Activated T-cell treated with anti-CD3 and anti-CD28 coated beads for 24 hours (primary cell): ENCODE measurements around the gene SLC2A11.
"Not testable (repeated sequence)": the region's sequence is repeated elsewhere in the genome, so short reads cannot be mapped to it uniquely, and the experiment has no call there.

ENCODE experiments used
- DNase-seq: peaks from one replicate; pipeline ENCODE4 v3.0.0-alpha.2; 2020; ENCODE audit warnings: low read depth

The SLC2A11 gene

GRCh38 chr22:23891726-23892125, 34.1 kb downstream of the SLC2A11 start:
- no peak for DNase-seq

DNA sequence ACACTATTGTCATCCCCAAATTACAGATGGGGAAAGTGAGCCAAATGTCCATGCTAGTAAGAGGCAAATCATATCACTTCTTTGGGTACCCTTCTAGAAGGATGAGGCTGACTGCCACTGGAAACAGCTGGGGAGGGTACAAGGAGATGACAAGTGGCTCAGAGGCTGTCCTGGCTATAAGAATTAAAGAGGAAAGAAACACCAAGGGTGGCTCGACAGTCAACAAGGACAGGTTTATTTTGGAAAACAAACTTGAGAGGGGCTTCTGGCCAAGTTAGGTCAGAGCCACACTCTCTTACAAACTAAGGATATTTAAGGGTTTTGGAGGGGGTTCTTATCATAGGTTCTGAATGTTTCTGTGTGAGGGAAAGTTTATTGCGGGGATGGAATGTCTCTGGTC, 34.5 kb downstream of the SLC2A11 start:
- DNase-seq: no peak

GRCh38 chr22:23892706-23893105, 35.0 kb downstream of the SLC2A11 start:
- DNase-seq: no peak

DNA sequence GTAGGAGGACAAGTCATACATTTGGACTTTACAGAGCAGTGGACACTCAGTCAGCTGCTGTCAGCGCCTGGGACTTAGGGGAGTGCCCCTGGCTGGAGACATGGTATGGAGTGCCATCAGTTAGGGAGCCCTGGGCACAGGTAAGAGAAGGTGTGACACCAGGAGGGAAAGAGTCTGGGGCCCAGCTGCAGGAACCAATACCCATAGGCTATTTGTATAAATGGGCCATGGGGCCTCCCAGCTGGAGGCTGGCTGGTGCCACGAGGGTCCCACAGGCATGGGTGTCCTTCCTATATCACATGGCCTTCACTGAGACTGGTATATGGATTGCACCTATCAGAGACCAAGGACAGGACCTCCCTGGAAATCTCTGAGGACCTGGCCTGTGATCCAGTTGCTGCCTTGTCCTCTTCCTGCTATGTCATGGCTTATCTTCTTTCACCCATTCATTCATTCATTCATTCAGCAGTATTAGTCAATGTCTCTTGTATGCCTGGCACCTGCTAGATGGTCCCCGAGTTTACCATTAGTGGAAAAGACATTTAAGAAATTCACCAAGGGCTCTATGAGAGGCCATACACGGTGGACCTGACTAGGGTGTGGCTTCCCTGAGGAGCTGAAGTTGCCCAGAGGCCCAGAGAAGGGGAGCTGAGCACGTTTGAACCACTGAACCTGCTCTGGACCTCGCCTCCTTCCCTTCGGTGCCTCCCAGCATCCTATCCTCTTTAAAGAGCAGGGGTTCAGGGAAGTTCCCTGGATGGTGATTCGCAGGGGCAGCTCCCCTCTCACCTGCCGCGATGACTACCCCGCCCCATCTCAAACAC, 35.7 kb downstream of the SLC2A11 start:
- DNase-seq: no peak

DNA sequence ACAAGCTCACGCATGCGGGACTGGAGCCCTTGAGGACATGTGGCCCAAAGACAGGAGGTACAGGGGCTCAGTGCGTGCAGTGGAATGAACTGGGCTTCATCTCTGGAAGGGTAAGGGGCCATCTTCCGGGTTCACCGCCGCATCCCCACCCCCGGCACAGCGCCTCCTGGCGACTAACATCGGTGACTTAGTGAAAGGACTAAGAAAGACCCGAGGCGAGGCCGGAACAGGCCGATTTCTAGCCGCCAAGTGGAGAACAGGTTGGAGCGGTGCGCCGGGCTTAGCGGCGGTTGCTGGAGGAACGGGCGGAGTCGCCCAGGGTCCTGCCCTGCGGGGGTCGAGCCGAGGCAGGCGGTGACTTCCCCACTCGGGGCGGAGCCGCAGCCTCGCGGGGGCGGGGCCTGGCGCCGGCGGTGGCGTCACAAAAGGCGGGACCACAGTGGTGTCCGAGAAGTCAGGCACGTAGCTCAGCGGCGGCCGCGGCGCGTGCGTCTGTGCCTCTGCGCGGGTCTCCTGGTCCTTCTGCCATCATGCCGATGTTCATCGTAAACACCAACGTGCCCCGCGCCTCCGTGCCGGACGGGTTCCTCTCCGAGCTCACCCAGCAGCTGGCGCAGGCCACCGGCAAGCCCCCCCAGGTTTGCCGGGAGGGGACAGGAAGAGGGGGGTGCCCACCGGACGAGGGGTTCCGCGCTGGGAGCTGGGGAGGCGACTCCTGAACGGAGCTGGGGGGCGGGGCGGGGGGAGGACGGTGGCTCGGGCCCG, 36.5 kb downstream of the SLC2A11 start, which contains the start of gene MIF:
TSS of gene MIF (plus strand) at position 439 of the 765 bp plus-strand sequence. CDS start at position 531, 92 bp downstream.
- DNase-seq: peak; percentile 97

DNA sequence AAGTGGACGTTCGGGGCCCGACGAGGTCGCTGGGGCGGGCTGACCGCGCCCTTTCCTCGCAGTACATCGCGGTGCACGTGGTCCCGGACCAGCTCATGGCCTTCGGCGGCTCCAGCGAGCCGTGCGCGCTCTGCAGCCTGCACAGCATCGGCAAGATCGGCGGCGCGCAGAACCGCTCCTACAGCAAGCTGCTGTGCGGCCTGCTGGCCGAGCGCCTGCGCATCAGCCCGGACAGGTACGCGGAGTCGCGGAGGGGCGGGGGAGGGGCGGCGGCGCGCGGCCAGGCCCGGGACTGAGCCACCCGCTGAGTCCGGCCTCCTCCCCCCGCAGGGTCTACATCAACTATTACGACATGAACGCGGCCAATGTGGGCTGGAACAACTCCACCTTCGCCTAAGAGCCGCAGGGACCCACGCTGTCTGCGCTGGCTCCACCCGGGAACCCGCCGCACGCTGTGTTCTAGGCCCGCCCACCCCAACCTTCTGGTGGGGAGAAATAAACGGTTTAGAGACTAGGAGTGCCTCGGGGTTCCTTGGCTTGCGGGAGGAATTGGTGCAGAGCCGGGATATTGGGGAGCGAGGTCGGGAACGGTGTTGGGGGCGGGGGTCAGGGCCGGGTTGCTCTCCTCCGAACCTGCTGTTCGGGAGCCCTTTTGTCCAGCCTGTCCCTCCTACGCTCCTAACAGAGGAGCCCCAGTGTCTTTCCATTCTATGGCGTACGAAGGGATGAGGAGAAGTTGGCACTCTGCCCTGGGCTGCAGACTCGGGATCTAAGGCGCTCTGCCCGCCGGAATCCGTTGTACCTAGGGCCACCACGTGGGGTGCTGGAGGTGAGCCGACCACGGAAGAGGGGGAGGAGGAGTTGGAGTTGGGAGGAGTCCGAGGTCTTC, 37.3 kb downstream of the SLC2A11 start:
- peak; percentile 58 for DNase-seq

DNA sequence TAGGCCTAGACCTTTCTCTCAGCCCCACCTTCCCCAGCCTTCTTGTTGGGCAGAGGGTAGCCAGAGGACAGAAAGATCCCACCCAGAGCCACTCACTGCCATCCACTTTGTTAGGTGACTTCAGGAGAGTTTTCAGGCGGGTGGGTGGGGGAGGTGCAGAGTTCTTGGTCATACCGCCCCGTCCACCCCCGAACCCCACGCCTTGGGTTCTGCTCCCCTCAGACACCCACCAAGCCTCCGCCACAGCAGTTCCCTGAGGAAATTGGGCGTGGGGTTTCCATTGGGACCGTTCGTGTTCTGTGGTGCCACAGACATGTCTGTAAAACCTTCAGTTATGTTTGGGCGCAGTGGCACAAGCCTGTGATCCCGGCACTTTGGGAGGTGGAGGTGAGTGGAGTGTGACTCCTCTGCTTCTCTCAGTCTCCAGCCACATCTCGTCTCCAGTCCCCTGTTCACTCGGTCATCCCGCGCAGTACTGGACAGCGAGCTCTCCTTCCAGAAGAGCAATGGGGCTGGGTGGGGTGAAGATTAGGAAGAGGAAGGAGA, 38.0 kb downstream of the SLC2A11 start:
- no peak for DNase-seq

- DNase-seq: no peak
Observed at GRCh38 chr22:23896166-23896522, 38.5 kb downstream of the SLC2A11 start.

GRCh38 chr22:23896523-23897186, 39.0 kb downstream of the SLC2A11 start:
- DNase-seq: no peak

DNA sequence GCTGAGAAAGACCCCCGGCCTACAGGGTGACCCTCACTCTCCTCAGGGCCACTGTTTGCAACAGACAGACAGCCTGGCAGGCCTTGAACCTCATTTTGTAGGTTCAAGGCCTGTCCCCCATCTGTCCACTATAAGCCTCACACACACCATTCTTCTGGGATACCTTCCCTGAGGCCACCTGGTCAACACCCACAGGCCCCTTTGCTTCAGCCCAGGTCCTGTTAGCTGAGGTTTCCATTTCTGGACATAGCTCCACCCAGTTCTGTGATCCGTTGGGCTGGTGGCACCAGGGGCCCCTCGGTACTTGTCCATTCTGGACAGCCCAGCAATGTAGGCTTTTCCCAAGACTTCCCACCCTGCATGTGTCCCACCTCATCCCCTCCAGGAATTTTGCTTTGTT, 39.6 kb downstream of the SLC2A11 start:
- DNase-seq: no peak

GRCh38 chr22:23898006-23898974, 40.6 kb downstream of the SLC2A11 start:
- no peak for DNase-seq

GRCh38 chr22:23899042-23899745, 41.5 kb downstream of the SLC2A11 start:
- DNase-seq: no peak

- DNase-seq: not testable (repeated sequence)
Observed at GRCh38 chr22:23900227-23900626, 42.6 kb downstream of the SLC2A11 start.

GRCh38 chr22:23901600-23901999, 43.9 kb downstream of the SLC2A11 start:
- DNase-seq: no peak

DNA sequence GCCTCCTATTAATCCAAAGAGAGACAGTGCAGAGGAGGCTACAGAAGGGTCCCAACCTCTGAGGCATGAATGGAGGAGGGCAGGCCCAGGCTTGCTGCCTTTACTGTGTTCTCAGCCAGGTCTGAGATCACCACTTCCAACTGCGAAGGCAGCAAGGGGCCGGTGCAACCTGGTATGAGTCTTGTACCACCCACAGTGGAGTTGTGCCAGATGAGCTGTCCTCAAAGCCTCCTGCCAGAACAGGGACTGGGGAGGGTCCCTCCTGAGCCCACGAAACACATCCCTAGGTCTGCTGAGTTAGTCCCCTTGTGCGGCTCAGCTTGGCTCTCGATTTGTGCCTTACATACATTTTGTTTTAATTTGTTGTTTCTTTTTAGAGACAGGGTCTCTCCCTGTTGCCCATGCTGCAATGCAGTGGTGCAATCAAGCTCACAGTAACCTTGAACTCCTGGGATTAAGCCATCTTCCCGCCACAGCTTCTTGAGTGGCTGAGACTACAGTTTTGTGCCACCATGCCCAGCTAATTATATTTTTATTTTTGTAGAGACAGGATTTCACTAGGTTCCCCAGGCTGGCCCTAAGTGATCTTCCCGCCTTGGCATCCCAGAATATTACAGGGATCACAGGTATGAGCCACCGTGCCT, 45.8 kb downstream of the SLC2A11 start:
- no peak for DNase-seq

- DNase-seq: no peak
Observed at GRCh38 chr22:23904573-23905254, 47.0 kb downstream of the SLC2A11 start.

GRCh38 chr22:23906641-23907040, 49.0 kb downstream of the SLC2A11 start:
- no peak for DNase-seq

GRCh38 chr22:23907423-23907822, 49.7 kb downstream of the SLC2A11 start:
- DNase-seq: not testable (repeated sequence)
